GM06990 (cell line): ENCODE results near the gene EIF5A.

Source experiments
- DNase-seq: peaks from one replicate; pipeline ENCODE4 v3.0.0-alpha.2; 2011; ENCODE audit not compliant: insufficient read length; ENCODE audit errors: extremely low read depth
- H3K27me3 ChIP-seq: replicated peaks from 2 replicates; pipeline ENCODE4 v1.6.0; 2011; ENCODE audit warnings: low read length; ENCODE audit not compliant: control insufficient read depth, insufficient read depth
- H3K36me3 ChIP-seq: 2 replicates; pipeline ENCODE4 v1.5.1; 2011; ENCODE audit warnings: low read length; ENCODE audit not compliant: control insufficient read depth, insufficient read depth
- H3K4me3 ChIP-seq: replicated peaks from 2 replicates; pipeline ENCODE4 v1.5.1; 2011; ENCODE audit warnings: low read depth, mild to moderate bottlenecking, control low read depth, low read length
- CTCF ChIP-seq: IDR thresholded peaks from 2 replicates; pipeline ENCODE4 v1.5.1; 2011; ENCODE audit warnings: low read length, control low read depth, mild to moderate bottlenecking, inconsistent platforms; ENCODE audit not compliant: insufficient read depth, poor library complexity, severe bottlenecking

Gene EIF5A

GRCh38 chr17:7261379-7262191 lies 45.8 kb upstream of the EIF5A start:
- Histone ChIP-seq H3K36me3 (peaks cover 11% of the 10 kb centered on the region), H3K27me3 (peaks cover 2% of the 10 kb centered on the region; the same call in 1 of the 2 replicates), H3K4me3 (peak overlapping the region; percentile 14; the same call in 1 of the 2 replicates)
- no peak for DNase-seq
- TF ChIP-seq CTCF = no peak

- no peak for TF ChIP-seq CTCF
- no peak for DNase-seq
- Histone ChIP-seq H3K36me3 (peaks cover 7% of the 10 kb centered on the region), H3K27me3 (peaks cover 2% of the 10 kb centered on the region; the same call in 1 of the 2 replicates), H3K4me3 (no peak within 1 kb of the TSS)
These were observed 45.1 kb upstream of the EIF5A start, which contains the start of gene CLDN7 for GRCh38 chr17:7262192-7262934. TSS of gene CLDN7 (minus strand) at chr17:7262478. CDS start at chr17:7262043, 435 bp downstream.

- no peak for DNase-seq
- Histone ChIP-seq H3K4me3 (no peak overlapping the region), H3K27me3 (peaks cover 2% of the 10 kb centered on the region; the same call in 1 of the 2 replicates), H3K36me3 (peaks cover 5% of the 10 kb centered on the region)
- TF ChIP-seq CTCF = no peak
These were observed 44.3 kb upstream of the EIF5A start for GRCh38 chr17:7262935-7263800.

- no peak for DNase-seq
- Histone ChIP-seq H3K27me3 (peaks cover 2% of the 10 kb centered on the region; the same call in 1 of the 2 replicates), H3K36me3 (peaks cover 5% of the 10 kb centered on the region), H3K4me3 (no peak overlapping the region)
- no peak for TF ChIP-seq CTCF
These were observed 43.7 kb upstream of the EIF5A start for GRCh38 chr17:7263801-7264078.

GRCh38 chr17:7266784-7267183 lies 40.6 kb upstream of the EIF5A start:
- Histone ChIP-seq H3K36me3 (no peaks in the 10 kb centered on the region), H3K4me3 (no peak overlapping the region), H3K27me3 (peaks cover 2% of the 10 kb centered on the region; the same call in 1 of the 2 replicates)
- DNase-seq = no peak
- no peak for TF ChIP-seq CTCF
